8988T (cell line): ENCODE results near the gene PRR9.
"Not testable (repeated sequence)": the region's sequence is repeated elsewhere in the genome, so short reads cannot be mapped to it uniquely, and the experiment has no call there.

Source experiments
- DNase-seq: peaks from one replicate; pipeline ENCODE4 v3.0.0; 2011

The PRR9 gene

DNA sequence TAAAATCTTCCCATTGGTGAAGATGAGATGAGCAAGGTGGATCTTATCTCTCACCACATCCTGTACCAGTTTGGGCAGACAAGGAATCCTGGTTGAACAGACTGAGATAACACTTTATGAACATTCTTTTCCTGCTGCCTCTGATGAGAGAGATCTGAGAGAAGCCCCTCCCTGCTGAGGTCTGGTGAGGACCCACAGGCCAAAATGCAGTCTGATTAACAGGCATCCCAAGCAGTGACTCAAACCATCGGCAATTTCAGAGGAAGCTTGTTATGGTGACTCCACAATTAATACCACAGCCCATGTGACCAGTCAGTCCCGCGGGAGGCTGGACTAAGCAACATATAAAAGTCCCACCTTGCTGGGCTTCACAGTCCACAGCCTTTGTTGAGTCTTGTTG lies at the start of gene PRR9:
Gene PRR9, plus strand, starts transcription at position 373 of the 400 bp plus-strand sequence. CDS start 561 bp downstream, outside the sequence.
- no peak for DNase-seq

DNA sequence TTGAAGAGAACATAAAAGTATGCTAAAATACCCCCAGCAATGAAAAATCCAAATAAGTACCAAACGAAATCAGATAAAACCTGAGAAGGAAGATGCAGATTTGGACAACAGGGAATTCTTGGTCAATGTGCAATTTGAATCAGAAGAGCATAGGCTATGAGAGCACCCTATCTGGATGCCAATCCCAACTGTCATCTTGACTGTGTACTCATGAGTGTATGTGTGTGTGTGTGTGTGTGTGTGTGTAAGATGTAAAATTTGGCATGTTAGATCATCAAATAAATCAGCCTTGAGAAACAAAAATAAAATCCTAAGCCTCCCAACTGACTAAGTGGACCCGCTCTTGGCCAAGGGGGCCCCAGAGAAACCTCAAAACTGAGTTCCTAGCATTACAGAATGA lies 48.7 kb upstream of the PRR9 start:
- DNase-seq, result no peak

- DNase-seq, result no peak
Measured at GRCh38 chr1:153174624-153175023, 42.8 kb upstream of the PRR9 start.

- no peak for DNase-seq
Measured at GRCh38 chr1:153178922-153179321, 38.5 kb upstream of the PRR9 start.

GRCh38 chr1:153180556-153180955 lies 36.8 kb upstream of the PRR9 start:
- no peak for DNase-seq

DNA sequence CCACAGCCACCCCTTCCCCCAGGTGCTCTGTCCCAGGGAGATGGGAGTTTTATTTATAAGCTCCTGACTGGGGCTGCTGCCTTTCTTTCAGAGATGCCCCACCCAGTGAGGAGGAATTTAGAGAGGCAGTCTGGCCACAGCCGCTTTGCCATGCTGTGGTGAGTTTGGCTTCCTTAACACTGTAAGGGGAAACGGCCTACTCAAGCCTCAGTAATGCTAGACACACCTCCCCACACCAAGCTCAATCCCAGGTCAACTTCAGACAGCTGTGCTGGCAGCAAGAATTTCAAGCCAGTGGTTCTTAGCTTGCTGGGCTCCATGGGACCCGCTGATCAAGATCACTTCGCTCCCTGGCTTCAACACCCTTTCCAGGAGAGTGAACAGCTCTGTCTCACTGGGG lies 29.1 kb upstream of the PRR9 start:
- DNase-seq, result not testable (repeated sequence)

DNA sequence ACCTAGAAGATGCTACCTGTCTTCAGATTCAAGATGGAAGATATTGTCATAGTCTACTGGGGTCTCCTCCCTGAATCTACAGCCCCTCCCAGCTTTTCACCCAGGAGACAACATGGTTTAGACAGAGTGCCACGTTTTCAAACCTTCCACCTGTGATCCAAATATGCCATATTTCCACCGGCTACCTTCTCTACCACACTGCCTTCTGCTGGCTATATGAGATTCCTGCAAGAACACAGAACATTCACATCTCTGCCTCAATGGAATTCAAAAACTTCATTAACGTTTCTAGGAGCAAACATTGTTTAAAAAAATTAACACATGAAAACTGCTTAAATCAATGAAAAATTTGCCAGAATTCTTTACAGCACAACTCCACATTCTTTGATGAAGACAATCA lies 27.0 kb upstream of the PRR9 start:
- no peak for DNase-seq

GRCh38 chr1:153192697-153193096 lies 24.7 kb upstream of the PRR9 start:
- no peak for DNase-seq

DNA sequence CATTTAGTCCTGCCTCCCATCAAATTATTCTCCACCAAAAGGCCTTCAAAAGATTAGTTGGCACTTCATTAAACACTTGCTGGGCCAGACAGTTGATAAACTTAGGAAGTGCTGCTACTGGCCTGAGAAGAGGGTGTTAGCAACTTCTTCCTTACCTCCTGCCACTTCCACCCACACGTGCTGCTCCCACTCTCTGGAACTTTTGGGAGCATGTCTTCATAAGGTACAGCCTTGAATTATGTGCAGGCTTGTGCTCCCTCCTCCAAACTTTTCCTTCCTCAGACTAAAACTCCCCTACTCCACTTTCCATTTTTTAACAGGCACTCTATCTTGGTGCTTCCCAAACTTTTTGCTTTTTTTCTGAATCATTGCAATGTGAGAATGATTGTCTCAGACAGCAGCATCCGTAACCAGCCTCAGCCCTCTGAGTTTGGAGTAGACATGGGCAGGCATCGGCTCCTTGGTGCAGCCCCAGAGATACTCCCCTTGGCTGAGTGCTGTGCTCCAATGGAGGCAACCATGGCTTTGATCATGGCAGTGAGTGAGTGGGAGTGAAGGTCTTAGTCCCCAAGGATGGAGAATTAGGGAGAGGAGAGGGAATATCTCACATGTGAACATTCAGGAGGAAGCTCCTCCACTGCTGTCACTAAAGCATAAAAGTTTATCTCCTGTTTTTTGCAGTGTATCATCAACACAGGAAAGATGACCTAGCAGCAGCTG lies 22.9 kb upstream of the PRR9 start:
- no peak for DNase-seq

DNA sequence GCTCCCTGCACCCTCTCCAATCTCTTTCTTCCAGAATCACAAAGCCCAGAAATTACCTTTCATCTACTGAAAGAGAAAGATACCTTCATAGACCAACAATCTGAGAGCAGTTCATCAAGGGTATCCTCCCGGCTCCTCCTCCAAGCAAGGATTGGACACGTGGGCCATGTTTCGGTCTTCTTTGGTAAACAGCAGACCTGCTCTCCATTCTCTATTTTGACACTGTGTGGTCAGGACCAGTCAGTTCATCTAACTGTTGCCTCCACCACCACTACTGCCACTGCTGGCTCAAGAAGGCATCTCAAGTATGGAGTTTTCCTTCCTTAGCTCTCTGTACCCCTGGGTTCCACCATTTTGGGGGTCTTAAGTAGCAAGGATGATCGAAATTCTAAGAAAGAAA lies 22.2 kb upstream of the PRR9 start:
- no peak for DNase-seq

DNA sequence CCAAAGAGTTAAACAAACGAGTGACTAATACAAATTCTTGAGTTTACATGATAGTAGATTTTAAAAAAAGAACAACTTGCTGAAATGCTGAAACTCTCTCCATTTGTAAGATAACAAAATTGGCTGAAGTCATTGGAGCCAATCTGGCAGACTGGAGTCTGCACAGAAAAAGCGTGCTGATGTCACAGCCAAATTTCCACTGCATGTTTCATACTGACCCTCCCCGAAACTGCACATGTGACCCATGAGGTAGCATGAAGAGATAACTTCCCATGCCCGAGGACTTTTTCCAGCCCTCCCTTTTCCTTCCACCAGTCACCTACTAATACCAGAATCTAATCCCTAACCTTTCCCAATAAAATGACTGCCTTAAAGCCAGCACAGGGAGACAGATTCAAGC lies 15.4 kb upstream of the PRR9 start:
- DNase-seq, result no peak

DNA sequence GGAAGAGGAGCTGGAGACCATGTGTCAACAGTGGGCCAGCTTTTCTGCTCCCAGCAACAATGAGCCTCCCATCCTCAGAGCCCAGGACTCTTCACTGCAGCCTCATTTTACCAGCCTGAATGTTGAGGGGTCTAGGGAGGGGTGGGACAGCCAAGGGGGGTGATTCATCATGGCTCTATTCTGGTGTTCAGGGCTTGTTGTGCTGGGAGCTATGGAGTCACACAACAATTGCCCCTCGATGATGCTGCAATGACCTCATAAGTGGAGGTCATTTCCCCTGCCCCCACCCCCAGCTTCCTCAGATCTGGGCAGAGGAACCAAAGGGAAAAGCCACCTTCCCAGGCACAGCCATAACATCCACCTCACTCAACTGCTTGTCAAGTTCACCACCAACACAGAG lies 14.3 kb upstream of the PRR9 start, which contains the start of gene LELP1:
Gene LELP1, plus strand, starts transcription at position 301 of the 400 bp plus-strand sequence. CDS start 1,278 bp downstream, outside the sequence.
- DNase-seq, result no peak

DNA sequence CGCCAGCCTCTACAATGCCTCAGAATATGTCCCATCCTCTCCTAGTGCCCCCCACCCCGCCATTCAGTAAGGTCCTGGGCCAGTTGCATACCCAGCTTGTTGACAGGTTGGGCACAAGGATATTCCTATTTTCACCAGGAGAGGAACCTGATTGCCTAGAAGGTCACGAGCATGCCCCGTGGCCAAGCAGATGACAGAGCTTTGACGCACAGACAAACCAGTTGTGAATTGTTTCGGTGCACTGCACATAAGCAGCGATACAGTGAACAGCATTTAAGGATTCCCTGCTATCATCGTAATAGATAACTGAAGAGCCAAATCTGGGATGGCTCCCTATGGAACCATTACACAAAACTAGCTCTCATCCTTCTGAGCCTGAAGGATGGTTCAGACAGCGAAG lies 10.8 kb upstream of the PRR9 start:
- no peak for DNase-seq

GRCh38 chr1:153210206-153210605 lies 7.2 kb upstream of the PRR9 start:
- DNase-seq, result no peak

DNA sequence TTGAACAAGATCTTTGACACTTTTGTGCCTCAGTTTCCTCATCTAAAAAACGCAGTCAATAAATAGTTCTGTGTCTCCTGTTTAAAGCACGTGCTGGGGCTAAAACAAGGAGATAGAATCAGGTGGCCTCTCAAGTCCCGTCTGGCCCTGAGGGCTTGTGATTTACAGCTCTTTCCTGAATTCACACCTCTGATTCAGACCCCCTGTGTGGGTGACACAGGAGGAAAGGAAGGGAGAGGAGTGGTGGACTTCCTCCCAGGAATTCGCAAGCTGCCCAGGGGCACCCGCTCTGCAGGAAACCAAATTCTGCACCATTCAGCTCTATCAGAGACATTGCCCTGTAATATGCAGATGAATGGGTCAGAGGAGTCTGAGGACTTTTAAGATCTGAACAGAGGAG lies 5.2 kb upstream of the PRR9 start:
- DNase-seq, result no peak

- DNase-seq, result no peak
Measured at GRCh38 chr1:153213519-153213918, 3.9 kb upstream of the PRR9 start.

- no peak for DNase-seq
Measured at GRCh38 chr1:153217744-153218416, 496 bp downstream of the PRR9 start.

DNA sequence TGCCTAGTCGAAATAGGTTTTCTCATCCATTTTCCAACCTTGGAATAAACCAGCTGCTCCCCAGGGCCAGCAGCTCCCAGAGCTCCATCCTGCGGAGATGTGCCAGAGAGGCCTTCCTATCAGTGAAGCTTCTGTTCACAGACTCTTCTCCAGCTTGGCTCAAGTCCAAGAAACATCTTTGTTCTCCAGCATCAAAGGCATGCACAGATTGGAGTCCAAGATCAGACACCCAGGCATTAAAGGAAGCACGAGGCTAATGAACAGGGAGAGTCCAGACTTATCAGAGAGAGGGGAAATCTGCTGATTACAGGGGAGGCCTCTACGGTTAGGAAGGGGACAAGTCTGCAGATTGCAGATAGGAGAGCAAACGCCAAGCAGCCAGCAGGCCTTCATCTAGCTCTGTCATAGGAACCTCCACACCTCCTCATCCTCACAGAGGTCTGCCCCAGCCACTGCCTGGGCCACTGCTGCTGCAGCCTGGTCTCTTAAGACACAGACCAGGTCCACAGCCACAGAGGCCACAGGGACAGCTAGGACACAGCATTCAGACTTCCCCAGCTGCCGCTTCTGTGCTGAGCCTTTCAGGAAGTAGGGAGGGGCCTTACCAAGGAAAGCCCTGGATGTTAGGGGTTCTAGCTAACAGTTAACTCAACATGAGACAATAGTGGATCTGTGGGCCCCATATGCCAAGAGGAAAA lies 3.4 kb downstream of the PRR9 start:
- DNase-seq, result no peak

DNA sequence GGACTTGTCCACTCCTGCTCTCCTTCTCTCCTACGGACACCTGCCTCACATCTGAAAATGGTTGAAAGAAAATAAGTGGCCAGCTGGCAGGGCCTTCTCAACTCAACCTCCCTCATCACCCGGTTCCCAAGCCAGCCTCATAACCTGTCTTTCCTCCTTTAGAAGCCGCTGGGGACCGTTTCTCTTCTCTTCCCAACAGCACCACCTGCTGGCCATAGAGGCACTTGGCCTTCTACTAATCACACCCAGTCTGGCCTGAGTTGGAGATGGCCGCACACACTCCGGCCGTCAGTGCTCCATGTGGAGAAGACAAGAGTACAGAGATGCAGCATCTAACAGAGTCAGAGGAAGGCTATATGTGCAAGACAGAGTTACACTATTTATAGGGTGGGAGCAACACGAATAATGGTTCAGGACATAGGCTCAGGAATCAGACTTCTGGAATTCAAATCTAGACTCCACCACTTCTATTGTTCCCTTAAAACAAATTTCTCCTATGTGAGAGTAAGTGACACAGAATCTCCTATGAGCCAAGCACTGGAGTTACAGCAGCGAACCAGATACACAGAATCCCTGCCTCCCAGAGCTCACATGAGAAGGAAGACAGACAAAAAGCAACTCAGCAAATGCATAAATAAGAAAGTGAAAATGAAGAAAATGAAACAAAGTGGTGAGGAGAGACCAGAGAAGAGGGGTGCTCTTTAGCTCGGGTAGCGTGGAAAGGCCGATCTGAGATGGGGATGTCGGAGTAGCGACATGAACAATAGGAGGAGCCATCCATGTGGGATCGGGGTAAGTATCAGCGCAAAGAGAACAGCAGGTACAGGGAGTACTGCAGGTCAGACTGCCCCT lies 5.9 kb downstream of the PRR9 start:
- DNase-seq, result not testable (repeated sequence)

GRCh38 chr1:153227810-153228209 lies 10.4 kb downstream of the PRR9 start:
- no peak for DNase-seq

- DNase-seq, result no peak
Measured at GRCh38 chr1:153228491-153228890, 11.1 kb downstream of the PRR9 start.

GRCh38 chr1:153229076-153229829 lies 11.9 kb downstream of the PRR9 start:
- not testable (repeated sequence) for DNase-seq
